H1 (cell line): ENCODE measurements around the gene CCDC73.
A peak's percentile ranks its signal among the peaks of the same experiment; 100 is the strongest.

ENCODE experiments used
- CHD2 ChIP-seq: IDR thresholded peaks from 2 replicates; pipeline ENCODE4 v1.6.1; 2012; ENCODE audit warnings: low read length, improper control_type of control experiment
- POLR2A ChIP-seq, 2 experiments: IDR thresholded peaks; 1 replicate in 1 of 2; 2 replicates in 1 of 2; pipeline ENCODE4 v1.6.1; 2011; ENCODE audit warnings: low read depth in 2 of 2, low read length in 2 of 2, mild to moderate bottlenecking in 2 of 2; ENCODE audit errors: control extremely low read depth in 1 of 2
- SIN3A ChIP-seq, 2 experiments: IDR thresholded peaks in 1 of 2; conservative IDR thresholded peaks in 1 of 2; 2 replicates each; pipeline ENCODE4 v1.6.1; 2011 to 2012; ENCODE audit warnings: low read length in 2 of 2, improper control_type of control experiment in 1 of 2, low read depth in 1 of 2, mild to moderate bottlenecking in 1 of 2
- TEAD4 ChIP-seq: IDR thresholded peaks from 2 replicates; pipeline ENCODE4 v1.6.1; 2012; ENCODE audit warnings: low read depth, low read length, inconsistent platforms, mixed read lengths
- USF2 ChIP-seq: IDR thresholded peaks from 2 replicates; pipeline ENCODE4 v1.6.1; 2011; ENCODE audit warnings: low read length, improper control_type of control experiment
- TF ChIP-seq, protein P1 (sequence below), 3 experiments: IDR thresholded peaks; 1 replicate in 2 of 3; 2 replicates in 1 of 3; pipeline versions ENCODE4 v1.5.1 to v1.6.1; 2011; ENCODE audit warnings: low read length in 3 of 3, mild to moderate bottlenecking in 3 of 3, inconsistent platforms in 2 of 3, low read depth in 1 of 3, moderate library complexity in 1 of 3; ENCODE audit not compliant: insufficient read depth in 1 of 3; ENCODE audit errors: control extremely low read depth in 1 of 3
- TF ChIP-seq, protein P2 (sequence below): IDR thresholded peaks from 2 replicates; pipeline ENCODE4 v1.6.1; 2012; ENCODE audit warnings: inconsistent platforms

DNA sequence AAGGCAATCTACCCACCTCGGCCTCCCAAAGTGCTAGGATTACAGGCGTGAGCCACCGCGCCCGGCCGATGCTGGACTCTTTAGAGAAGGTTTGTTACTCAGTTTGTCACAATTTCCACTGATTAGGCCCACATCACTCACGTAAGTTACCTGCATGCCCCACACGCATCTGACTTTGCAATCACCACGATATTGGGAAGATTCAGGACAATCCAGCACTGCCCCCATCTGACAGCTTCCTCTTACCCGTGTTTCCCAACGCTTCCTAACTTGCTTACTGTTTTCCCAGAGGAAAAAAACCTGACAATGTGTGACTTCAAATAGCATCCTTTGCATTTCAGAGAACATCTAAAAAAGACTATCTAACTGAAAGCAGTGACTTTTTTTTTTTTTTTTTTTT, 232.6 kb downstream of the CCDC73 start:
- TF ChIP-seq, protein P1, sequence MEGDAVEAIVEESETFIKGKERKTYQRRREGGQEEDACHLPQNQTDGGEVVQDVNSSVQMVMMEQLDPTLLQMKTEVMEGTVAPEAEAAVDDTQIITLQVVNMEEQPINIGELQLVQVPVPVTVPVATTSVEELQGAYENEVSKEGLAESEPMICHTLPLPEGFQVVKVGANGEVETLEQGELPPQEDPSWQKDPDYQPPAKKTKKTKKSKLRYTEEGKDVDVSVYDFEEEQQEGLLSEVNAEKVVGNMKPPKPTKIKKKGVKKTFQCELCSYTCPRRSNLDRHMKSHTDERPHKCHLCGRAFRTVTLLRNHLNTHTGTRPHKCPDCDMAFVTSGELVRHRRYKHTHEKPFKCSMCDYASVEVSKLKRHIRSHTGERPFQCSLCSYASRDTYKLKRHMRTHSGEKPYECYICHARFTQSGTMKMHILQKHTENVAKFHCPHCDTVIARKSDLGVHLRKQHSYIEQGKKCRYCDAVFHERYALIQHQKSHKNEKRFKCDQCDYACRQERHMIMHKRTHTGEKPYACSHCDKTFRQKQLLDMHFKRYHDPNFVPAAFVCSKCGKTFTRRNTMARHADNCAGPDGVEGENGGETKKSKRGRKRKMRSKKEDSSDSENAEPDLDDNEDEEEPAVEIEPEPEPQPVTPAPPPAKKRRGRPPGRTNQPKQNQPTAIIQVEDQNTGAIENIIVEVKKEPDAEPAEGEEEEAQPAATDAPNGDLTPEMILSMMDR (IDR thresholded peaks at IDR 0.05; ENCODE audit: control extremely low read depth in 1 of 3, insufficient read depth in 1 of 3, low read depth in 1 of 3, low read length in 3 of 3), result peak; percentile 21 to 34 (median 33); a peak in 3 of 4 replicates
- TF ChIP-seq, protein P2, sequence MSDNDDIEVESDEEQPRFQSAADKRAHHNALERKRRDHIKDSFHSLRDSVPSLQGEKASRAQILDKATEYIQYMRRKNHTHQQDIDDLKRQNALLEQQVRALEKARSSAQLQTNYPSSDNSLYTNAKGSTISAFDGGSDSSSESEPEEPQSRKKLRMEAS, result no peak
- TF ChIP-seq TEAD4 (no peak), SIN3A (conservative IDR thresholded peaks at IDR 0.05 in 1 of 2, IDR thresholded peaks at IDR 0.05 in 1 of 2; ENCODE audit: low read depth in 1 of 2, low read length in 2 of 2) (no peak), USF2 (no peak), CHD2 (no peak), POLR2A (IDR thresholded peaks at IDR 0.05; ENCODE audit: control extremely low read depth in 1 of 2, low read depth in 2 of 2, low read length in 2 of 2) (no peak)
